HG02973 (cell line): Measurements from ENCODE around the gene DCAF10.
"Not testable (repeated sequence)": the region's sequence is repeated elsewhere in the genome, so short reads cannot be mapped to it uniquely, and the experiment has no call there.

Source experiments
- ATAC-seq: cut with Tn5 transposase; IDR thresholded peaks from one replicate; pipeline ENCODE4 v1.9.1; 2021; ENCODE audit warnings: moderate library complexity; ENCODE audit not compliant: unreplicated experiment

The DCAF10 gene

DNA sequence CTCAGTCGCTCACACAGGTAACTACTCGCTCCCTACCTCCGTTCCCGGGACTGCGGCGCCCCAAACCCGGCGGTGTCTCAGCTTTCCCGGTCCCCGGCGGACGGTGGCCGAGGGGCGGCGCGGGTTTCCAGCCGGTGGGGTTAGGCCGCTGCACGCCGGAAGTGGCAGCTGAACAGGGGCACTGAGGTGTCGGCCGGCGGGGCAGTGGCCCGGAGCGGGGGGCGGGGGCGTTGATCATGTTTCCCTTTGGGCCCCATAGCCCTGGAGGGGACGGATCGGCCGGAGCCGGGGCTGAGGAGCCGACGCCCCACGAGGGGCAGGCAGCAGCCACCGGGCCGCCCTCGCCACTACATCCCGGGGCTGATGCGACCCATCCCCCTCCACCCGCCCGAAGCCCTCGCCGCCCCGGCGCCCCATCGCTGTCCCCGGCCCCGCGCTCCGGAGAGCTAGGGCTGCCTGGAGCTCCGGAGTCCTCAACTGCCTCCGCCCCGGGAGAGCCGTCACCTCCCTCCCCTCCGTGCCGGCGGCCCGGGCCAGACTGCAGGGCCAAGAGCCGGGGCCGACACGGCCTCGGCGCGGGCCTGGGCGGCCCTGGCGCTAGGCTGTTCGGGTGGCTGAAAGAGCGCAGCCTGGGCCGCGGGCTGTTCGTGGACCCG lies at the start of gene DCAF10:
Gene DCAF10 (plus strand): TSS at position 167 of the 656 bp plus-strand sequence. CDS start 70 bp downstream, at position 237.
- ATAC-seq, result peak; percentile 52

- ATAC-seq, result no peak
These were observed 49.4 kb upstream of the DCAF10 start for GRCh38 chr9:37751186-37751585.

GRCh38 chr9:37751704-37752103 lies 48.9 kb upstream of the DCAF10 start:
- not testable (repeated sequence) for ATAC-seq

GRCh38 chr9:37752112-37752511 lies 48.5 kb upstream of the DCAF10 start:
- ATAC-seq, result not testable (repeated sequence)

DNA sequence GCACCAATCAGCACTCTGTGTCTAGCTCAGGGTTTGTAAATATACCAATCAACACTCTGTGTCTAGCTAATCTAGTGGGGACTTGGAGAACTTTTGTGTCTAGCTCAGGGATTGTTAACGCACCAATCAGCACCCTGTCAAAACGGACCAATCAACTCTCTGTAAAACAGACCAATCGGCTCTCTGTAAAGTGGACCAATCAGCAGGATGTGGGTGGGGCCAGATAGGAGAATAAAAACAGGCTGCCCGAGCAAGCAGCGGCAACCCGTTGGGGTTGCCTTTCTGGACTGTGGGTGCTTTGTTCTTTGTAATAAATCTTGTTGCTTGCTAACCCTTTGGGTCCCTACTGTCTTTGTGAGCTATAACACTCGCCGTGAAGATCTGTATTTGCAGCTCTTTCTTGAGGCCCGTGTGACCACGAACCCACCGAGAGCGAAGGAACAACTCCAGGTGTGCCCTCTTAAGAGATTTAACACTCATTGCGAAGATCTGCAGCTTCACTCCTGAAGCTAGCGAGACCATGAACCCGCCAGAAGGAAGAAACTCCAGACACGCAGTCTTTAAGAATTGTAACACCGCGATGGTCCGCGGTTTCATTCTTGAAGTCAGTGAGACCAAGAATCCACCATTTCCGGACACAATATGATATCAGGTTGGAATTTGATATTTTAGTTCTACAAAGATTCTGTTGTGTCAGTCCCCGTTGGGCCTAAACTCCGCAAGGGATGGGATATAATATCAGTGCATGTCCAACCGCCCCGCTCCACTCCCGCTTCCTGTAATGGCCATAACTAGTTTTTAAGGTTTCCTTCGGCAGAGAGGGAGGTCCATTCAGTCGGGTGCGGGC lies 47.7 kb upstream of the DCAF10 start:
- ATAC-seq, result no peak

- peak; percentile 83 for ATAC-seq
These were observed 47.0 kb upstream of the DCAF10 start, which contains the start of gene TRMT10B for GRCh38 chr9:37753489-37754190. TSS of gene TRMT10B (plus strand) at chr9:37753805. CDS start at chr9:37761932, 8,127 bp downstream.

DNA sequence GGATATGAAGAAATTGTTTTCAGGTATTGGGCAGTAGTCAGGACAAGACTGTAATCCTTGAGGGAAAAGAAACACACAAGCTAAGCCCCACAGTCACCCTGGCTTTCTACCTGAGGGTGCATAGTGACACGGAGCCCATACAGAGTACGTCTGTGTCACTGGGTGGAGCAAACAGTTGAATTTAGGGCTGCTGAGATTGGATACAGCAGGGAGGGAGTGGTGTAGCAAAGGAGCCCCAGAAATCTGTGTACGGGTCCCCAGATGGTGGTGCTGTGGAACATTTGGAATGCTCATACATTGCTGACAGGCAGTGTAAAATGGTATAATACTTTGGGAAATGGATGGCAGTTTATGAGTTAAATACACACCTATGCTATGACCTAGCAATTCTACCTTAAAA lies 41.9 kb upstream of the DCAF10 start:
- no peak for ATAC-seq

GRCh38 chr9:37760416-37761161 lies 40.0 kb upstream of the DCAF10 start:
- ATAC-seq, result no peak

GRCh38 chr9:37761511-37761910 lies 39.1 kb upstream of the DCAF10 start:
- no peak for ATAC-seq

- ATAC-seq, result not testable (repeated sequence)
These were observed 35.3 kb upstream of the DCAF10 start for GRCh38 chr9:37765263-37765662.

- no peak for ATAC-seq
These were observed 31.3 kb upstream of the DCAF10 start for GRCh38 chr9:37769306-37769705.

DNA sequence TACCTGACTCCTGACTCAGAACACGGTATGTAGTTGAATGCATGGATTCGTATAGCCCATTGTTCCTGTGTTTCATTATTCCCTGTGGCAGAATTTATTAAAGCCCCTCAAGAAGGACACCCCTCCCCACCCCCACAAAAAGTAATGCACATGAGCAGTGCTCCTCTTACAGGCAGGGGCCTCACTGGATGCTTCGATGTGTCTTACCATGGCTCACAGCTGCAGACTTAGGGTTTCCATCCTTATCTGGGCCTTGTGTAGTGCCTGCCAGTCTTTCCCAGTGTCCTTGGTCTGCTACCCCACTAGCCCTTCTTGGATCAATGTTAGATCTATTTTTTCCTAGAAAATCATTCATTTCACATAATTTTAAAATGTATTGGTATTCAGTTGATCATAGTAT lies 30.6 kb upstream of the DCAF10 start:
- no peak for ATAC-seq

DNA sequence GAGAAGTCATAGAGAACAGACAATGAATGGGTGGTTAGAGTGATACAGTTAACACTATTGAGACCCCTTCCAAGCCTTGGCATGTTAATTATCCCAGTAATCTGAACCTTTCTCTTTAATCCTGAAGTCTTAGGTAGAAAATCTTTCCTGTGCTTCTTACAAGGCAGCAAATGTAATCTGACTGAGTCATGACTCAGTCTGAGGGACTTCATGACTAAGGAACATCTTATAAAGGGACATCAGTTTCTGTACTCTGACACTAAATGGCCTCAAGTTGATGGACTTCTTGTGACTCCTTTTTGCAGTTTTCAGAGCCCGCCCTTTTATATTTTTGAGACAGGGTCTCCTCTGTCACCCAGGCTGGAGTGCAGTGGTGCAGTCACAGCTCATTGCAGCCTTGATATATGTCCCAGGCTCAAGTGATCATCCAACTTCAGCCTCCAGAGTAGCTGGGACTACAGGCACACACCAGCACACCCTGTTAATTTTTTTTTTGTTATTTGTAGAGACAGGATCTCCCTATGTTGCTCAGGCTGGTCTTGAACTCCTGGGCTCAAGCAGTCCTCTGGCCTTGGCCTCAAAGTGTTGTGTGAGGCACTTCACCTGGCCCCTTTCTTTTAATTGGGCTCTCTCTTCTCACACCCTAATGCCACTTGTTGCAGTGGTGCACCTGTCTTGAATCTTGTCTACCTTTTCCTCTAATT lies 25.2 kb upstream of the DCAF10 start:
- no peak for ATAC-seq

- no peak for ATAC-seq
These were observed 24.3 kb upstream of the DCAF10 start for GRCh38 chr9:37776328-37776727.

- no peak for ATAC-seq
These were observed 22.1 kb upstream of the DCAF10 start for GRCh38 chr9:37778534-37778933.

DNA sequence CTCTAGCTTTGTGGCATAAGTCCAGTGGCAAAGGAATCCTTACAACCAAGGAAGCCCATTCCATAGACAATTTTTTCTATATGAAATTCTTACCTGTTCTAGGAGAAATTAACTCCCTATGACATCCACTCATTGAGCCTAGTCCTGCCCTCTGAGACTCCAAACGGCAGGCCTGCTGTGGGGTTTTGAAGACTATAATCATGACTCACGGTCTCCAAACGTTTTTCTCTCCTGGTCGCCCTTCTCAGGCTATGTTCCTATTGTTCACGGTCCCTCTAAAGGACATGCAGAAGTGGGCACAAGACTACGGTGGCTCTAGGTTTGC lies 16.3 kb upstream of the DCAF10 start:
- peak; percentile 2 for ATAC-seq

GRCh38 chr9:37784616-37785483 lies 15.7 kb upstream of the DCAF10 start, which contains the start of gene EXOSC3:
TSS of gene EXOSC3 (minus strand) at chr9:37785064. CDS start at chr9:37785044, 20 bp downstream.
- ATAC-seq, result peak; percentile 87

DNA sequence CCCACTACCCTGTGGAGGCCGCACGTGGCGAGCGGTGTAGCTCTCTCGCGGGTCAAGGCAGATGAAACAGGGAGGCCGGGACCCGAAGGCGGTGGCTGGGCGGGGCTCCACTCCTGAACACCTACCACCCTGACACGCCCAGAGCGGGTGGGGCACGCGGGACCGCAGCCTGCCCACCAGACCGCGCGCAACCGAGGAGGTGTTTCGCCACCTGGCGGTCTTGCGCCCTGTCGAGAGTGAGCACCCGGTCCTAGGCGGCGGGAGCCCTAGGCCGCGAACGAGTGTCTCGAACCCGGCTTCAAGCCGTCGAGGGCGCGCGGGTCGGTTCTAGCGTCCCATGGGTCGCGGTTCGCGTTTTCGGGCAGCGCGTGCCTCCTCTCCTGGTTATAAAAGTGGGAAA lies 13.5 kb upstream of the DCAF10 start:
- ATAC-seq, result no peak

DNA sequence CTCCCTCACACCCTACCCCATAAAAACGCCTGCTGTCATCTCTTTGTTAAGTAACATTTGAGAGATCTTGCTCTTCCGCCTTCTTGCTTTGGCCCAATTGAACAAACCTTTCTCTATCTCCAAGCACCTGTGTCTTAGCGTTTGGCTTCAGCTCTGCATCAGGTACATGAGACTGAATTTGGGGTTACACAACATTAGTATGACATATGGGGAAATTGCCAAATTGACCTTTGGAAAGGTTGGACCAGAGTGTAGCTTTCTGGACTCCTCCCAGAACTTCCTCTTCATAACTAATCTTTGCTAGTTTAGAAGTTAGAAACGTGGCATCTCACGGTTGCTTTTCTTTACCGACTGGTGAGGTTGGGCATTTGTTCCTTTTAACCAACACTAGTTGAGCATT lies 12.3 kb upstream of the DCAF10 start:
- no peak for ATAC-seq
